HL-60/S4 treated with retinoic acid at 250 ng/mL for 4 days and 3 days (cell line): ENCODE measurements around the gene SYNGR4.
"Not testable (repeated sequence)": the region's sequence is repeated elsewhere in the genome, so short reads cannot be mapped to it uniquely, and the experiment has no call there.

ENCODE experiments used
- in situ Hi-C: fragments of 300-500 bp; cut with MboI; formaldehyde crosslinking; loops from 2 replicates; pipeline ENCODE4 v1.7.0; 2022; ENCODE audit warnings: low sequenced_read_pairs

Gene SYNGR4

GRCh38 chr19:48363810-48364597, at the start of gene SYNGR4, which contains the start of gene TMEM143:
Gene SYNGR4 (plus strand): TSS chr19:48364367. CDS start chr19:48365843, 1,476 bp downstream.
Gene TMEM143 (minus strand): TSS chr19:48363940. CDS start chr19:48363920, 20 bp downstream.
- in situ Hi-C loops: no loop called here

GRCh38 chr19:48315712-48316111, 48.5 kb upstream of the SYNGR4 start:
- in situ Hi-C loops: no loop called here

GRCh38 chr19:48317708-48317960, 46.5 kb upstream of the SYNGR4 start:
- in situ Hi-C loops: not testable (repeated sequence)

GRCh38 chr19:48318286-48318987, 45.7 kb upstream of the SYNGR4 start:
- in situ Hi-C loops: no loop called here

- in situ Hi-C loops: no loop called here
These were observed 44.3 kb upstream of the SYNGR4 start for GRCh38 chr19:48319647-48320541.

GRCh38 chr19:48321372-48321621, 42.9 kb upstream of the SYNGR4 start:
- in situ Hi-C loops: no loop called here

GRCh38 chr19:48321622-48322591, 42.3 kb upstream of the SYNGR4 start:
- in situ Hi-C loops: no loop called here

- in situ Hi-C loops: no loop called here
These were observed 38.8 kb upstream of the SYNGR4 start, which contains the start of gene EMP3 for GRCh38 chr19:48325265-48325910. Gene EMP3 (plus strand): TSS chr19:48325552. CDS start chr19:48326845, 1,293 bp downstream.

- in situ Hi-C loops: no loop called here
These were observed 34.8 kb upstream of the SYNGR4 start for GRCh38 chr19:48329167-48329891.

GRCh38 chr19:48330012-48330681, 34.0 kb upstream of the SYNGR4 start:
- in situ Hi-C loops: loop anchor here (10.0 kb wide), 1 partner anchor 255 kb away; no protein-coding TSS in a partner anchor

GRCh38 chr19:48332351-48332661, 31.9 kb upstream of the SYNGR4 start:
- in situ Hi-C loops: loop anchor here (10.0 kb wide), 1 partner anchor 252 kb away; no protein-coding TSS in a partner anchor

GRCh38 chr19:48332662-48333466, 31.3 kb upstream of the SYNGR4 start:
- in situ Hi-C loops: loop anchor here (10.0 kb wide), 1 partner anchor 252 kb away; no protein-coding TSS in a partner anchor

- in situ Hi-C loops: loop anchor here (10.0 kb wide), 1 partner anchor 251 kb away; no protein-coding TSS in a partner anchor
These were observed 30.4 kb upstream of the SYNGR4 start for GRCh38 chr19:48333467-48334384.

GRCh38 chr19:48338253-48338755, 25.9 kb upstream of the SYNGR4 start:
- in situ Hi-C loops: loop anchor here (10.0 kb wide), 1 partner anchor 246 kb away; no protein-coding TSS in a partner anchor

GRCh38 chr19:48338802-48339503, 25.2 kb upstream of the SYNGR4 start:
- in situ Hi-C loops: loop anchor here (10.0 kb wide), 1 partner anchor 246 kb away; no protein-coding TSS in a partner anchor

GRCh38 chr19:48340995-48341394, 23.2 kb upstream of the SYNGR4 start:
- in situ Hi-C loops: no loop called here
